ENCODE measurements around the gene EPRS1. TPM values are rescaled to one million over a fixed set of nuclear protein-coding genes. Genes with fewer than 3 reads are reported as not detected.
"Not testable (repeated sequence)": the region's sequence is repeated elsewhere in the genome, so short reads cannot be mapped to it uniquely, and the experiment has no call there.

EPRS1 gene
- total and polyA plus RNA-seq, 7 donors = 40.5 to 118 (median 79.5) TPM

DNA sequence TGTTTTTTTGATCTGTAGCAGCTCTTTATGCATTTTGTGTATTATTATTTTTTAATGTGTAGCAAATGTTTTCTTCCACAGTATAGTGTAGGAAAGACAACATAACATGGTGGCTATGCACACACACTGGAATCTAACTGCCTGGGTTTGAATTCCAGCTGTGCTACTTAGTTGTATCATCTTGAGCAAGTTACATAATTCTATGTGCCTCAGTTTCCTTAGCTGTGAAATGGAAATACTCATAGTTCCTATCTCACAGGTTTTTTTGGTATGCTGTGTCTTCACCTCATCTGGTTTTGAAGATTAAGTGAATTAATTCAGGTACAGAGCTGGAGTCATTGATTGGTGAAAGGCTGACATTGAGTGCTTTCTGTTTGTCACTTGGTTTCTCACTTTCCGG lies 46.4 kb upstream of the EPRS1 start:
- ATAC-seq (no peak), DNase-seq (no peak)
- intact Hi-C loops (cut with DNase I) = loop anchor here in 1 of 2 donors (5.0 kb wide), 1 partner anchor 45 kb away; the partner anchor contains the start of gene EPRS1
- TF ChIP-seq, protein P1, sequence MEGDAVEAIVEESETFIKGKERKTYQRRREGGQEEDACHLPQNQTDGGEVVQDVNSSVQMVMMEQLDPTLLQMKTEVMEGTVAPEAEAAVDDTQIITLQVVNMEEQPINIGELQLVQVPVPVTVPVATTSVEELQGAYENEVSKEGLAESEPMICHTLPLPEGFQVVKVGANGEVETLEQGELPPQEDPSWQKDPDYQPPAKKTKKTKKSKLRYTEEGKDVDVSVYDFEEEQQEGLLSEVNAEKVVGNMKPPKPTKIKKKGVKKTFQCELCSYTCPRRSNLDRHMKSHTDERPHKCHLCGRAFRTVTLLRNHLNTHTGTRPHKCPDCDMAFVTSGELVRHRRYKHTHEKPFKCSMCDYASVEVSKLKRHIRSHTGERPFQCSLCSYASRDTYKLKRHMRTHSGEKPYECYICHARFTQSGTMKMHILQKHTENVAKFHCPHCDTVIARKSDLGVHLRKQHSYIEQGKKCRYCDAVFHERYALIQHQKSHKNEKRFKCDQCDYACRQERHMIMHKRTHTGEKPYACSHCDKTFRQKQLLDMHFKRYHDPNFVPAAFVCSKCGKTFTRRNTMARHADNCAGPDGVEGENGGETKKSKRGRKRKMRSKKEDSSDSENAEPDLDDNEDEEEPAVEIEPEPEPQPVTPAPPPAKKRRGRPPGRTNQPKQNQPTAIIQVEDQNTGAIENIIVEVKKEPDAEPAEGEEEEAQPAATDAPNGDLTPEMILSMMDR (IDR thresholded peaks at IDR 0.05) = no peak
- peaks cover 14% of the 10 kb centered on the region for H3K4me1 ChIP-seq
- H3K4me3 ChIP-seq = no peak overlapping the region
- H3K27me3 ChIP-seq (ENCODE audit: insufficient read depth in 3 of 3, low read length in 2 of 3) = no peaks in the 10 kb centered on the region
- 94 to 100% (median 96%) methylated on average over 1 of the region's 1 CpG for WGBS, 3 donors
- H3K27ac ChIP-seq = no peak overlapping the region
- H3K36me3 ChIP-seq (ENCODE audit: insufficient read depth in 1 of 2, low read depth in 1 of 2) = peaks cover 0 to 23% of the 10 kb centered on the region in 2 donors
- no peaks in the 10 kb centered on the region for H3K9me3 ChIP-seq

DNA sequence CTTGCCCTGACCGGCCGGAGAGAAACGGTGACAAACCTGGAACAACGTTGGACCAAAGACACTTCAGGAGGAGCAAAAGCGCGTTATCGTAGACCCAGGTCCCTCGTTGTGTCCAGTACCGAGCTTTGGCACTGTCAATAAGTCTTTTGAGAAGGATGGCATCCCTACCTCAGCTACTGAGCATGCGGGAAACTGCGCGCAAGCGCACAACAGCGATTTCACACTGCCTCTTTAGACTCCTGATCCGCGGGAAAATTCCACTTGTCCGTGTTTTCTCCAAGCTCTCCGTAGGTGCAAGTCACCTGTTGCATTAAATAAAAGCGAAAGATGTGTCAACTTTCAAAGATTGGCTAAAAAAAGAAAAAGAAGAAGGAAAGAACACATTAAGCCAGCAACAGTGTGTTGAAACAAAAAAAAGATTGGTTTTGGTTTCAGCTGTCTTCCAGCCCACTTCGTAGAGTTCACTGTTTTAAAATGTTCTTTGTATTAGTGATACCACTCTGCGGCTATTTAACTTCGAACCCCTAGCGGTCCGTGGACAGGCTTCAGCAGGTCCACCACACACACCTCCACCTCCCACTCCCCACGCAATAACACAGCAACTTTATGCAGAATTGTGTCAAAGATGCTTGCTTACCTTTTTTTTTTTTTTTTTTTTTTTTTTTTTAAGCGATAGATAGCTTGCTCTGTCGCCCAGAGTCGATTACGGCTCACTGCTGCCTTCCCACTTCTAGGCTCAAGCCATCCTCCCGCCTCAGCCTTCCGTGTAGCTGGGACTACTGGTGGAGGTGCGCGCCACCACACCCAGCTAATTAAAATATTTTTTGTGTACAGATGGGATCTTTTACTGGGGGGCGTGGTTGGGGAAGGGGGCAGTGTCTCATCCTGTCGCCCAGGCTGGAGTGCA lies 43.6 kb upstream of the EPRS1 start, which contains the start of gene BPNT1:
Gene BPNT1 (minus strand): TSS at position 139 of the 907 bp plus-strand sequence. CDS start 9,942 bp downstream, outside the sequence.
- ATAC-seq (peak; percentile 83 to 89 (median 87)), DNase-seq (peak; percentile 93 to 96)
- Histone ChIP-seq H3K4me1 (peaks cover 2% of the 10 kb centered on the region), H3K9me3 (no peaks in the 10 kb centered on the region), H3K36me3 (ENCODE audit: insufficient read depth in 1 of 2, low read depth in 1 of 2) (no peaks in the 10 kb centered on the region), H3K27ac (peak within 1 kb of the TSS; percentile 70), H3K4me3 (peak within 1 kb of the TSS; percentile 77), H3K27me3 (ENCODE audit: insufficient read depth in 3 of 3, low read length in 2 of 3) (no peaks in the 10 kb centered on the region)
- intact Hi-C loops (cut with DNase I) = loop anchor here in 1 of 2 donors (5.0 kb wide), 1 partner anchor 43 kb away; the partner anchor contains the start of gene EPRS1
- TF ChIP-seq, protein P1 (IDR thresholded peaks at IDR 0.05) = no peak
- WGBS, 3 donors = 7 to 8% (median 7%) methylated on average over 35 of the region's 35 CpGs

DNA sequence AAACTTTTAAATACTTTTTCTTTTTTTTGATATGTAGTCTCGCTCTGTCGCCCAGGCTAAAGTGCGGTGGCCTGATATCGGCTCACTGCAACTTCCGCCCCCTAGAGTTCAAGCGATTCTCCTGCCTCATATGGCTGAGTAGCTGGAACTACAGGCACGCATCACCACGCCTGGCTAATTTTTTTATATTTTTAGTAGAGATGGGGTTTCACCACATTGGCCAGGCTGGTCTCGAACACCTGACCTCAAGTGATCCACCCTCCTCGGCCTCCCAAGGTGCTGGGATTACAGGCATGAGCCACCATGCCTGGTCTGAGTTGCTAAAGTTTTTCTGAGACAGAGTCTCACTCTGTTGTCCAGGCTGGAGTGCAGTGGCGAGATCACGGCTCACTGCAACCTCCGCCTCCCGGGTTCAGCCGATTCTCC lies 40.0 kb upstream of the EPRS1 start:
- ATAC-seq; H3K4me1 ChIP-seq; H3K27me3 ChIP-seq (ENCODE audit: insufficient read depth in 3 of 3, low read length in 2 of 3); intact Hi-C loops (cut with DNase I); H3K27ac ChIP-seq; H3K4me3 ChIP-seq; H3K36me3 ChIP-seq (ENCODE audit: insufficient read depth in 1 of 2, low read depth in 1 of 2); DNase-seq; H3K9me3 ChIP-seq: not testable (repeated sequence)
- WGBS, 3 donors = 94 to 97% (median 94%) methylated on average over 15 of the region's 15 CpGs

DNA sequence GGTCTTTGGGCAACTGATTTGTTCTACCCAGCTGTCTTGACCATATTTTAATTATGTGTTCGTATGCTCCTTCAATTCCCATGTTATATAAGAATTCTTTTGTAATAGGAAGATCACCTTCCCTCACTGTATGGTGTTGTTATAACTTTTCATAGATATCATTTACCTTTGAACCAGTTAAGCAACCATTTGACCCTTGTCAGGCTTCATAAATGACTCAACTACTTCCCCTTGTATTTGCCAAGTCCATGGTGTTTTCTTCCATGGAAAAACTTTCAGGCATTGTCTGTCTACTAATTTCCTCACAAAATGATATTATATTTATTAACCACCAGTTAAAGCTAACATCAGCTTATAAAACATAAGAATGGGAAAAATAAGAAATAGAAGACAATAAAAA lies 38.2 kb upstream of the EPRS1 start:
- no peak for ATAC-seq
- no peak for DNase-seq
- intact Hi-C loops (cut with DNase I) = no loop called here

DNA sequence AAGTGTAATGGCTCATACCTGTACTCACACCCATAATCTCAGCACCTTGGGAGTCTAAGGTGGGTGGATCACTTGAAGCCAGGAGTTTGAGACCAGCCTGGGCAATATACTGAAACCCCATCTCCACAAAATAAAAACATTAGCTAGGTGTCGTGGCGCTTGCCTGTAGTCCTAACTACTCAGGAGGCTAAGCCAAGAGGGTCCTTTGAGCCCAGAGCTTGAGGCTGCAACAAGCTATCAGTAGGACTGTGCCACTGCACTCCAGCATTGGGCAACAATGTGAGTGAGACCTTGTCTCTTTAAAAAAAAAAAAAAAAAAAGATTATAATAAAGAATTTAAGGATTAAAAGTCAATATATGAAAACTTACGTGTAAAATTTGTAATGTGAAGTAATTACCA lies 31.6 kb upstream of the EPRS1 start:
- H3K9me3 ChIP-seq = no peaks in the 10 kb centered on the region
- WGBS, 3 donors = 97 to 99% (median 98%) methylated on average over 3 of the region's 3 CpGs
- H3K27me3 ChIP-seq (ENCODE audit: insufficient read depth in 3 of 3, low read length in 2 of 3) = no peaks in the 10 kb centered on the region
- H3K36me3 ChIP-seq (ENCODE audit: insufficient read depth in 1 of 2, low read depth in 1 of 2) = peaks cover 0 to 43% of the 10 kb centered on the region in 2 donors
- ATAC-seq (no peak), DNase-seq (no peak)
- no peak overlapping the region for H3K27ac ChIP-seq
- H3K4me3 ChIP-seq = no peak overlapping the region
- intact Hi-C loops (cut with DNase I) = no loop called here
- no peaks in the 10 kb centered on the region for H3K4me1 ChIP-seq
- TF ChIP-seq, protein P1 (IDR thresholded peaks at IDR 0.05) = no peak

More for the DNA sequence above, 38.2 kb upstream of the EPRS1 start:
- no peaks in the 10 kb centered on the region for H3K4me1 ChIP-seq
- WGBS, 3 donors = 92 to 97% (median 93%) methylated on average over 1 of the region's 1 CpG
- H3K27ac ChIP-seq = no peak overlapping the region
- H3K9me3 ChIP-seq = no peaks in the 10 kb centered on the region
- TF ChIP-seq, protein P1 (IDR thresholded peaks at IDR 0.05) = no peak
- H3K36me3 ChIP-seq (ENCODE audit: insufficient read depth in 1 of 2, low read depth in 1 of 2) = peaks cover 0 to 7% of the 10 kb centered on the region in 2 donors
- H3K4me3 ChIP-seq = no peak overlapping the region
- no peaks in the 10 kb centered on the region for H3K27me3 ChIP-seq (ENCODE audit: insufficient read depth in 3 of 3, low read length in 2 of 3)
